WTC11 (cell line): ENCODE results near the gene AMTN. TPM values are rescaled to one million over a fixed set of nuclear protein-coding genes. Genes with fewer than 3 reads are reported as not detected.

Experiments
- ATAC-seq: fragments of 200-7000 bp; cut with Tn5 transposase; 2 replicates; pipeline ENCODE4 v1.10.0; 2021; ENCODE audit warnings: mild to moderate bottlenecking, moderate library complexity
- CTCF ChIA-PET: fragments of 300-600 bp; sonication (Branson Sonifier 250); formaldehyde crosslinking; loops from one replicate; lab custom pipeline; 2021; ENCODE audit warnings: antibody characterized with exemption; lab: Charles Lee
- POLR2A ChIA-PET: fragments of 350-600 bp; sonication (Branson Sonifier 250); formaldehyde crosslinking; loops from one replicate; lab custom pipeline; 2021; ENCODE audit warnings: antibody characterized with exemption; lab: Charles Lee
- DNase-seq: peaks from one replicate; pipeline ENCODE4 v3.0.0; 2021; ENCODE audit warnings: low spot score
- H3K27ac Mint-ChIP-seq: 2 replicates; pipeline ENCODE4 v1.8.0; 2021; ENCODE audit warnings: mixed read lengths
- H3K27me3 Mint-ChIP-seq: 2 replicates; pipeline ENCODE4 v1.8.0; 2021; ENCODE audit warnings: low read depth, mild to moderate bottlenecking, moderate library complexity, mixed read lengths
- H3K36me3 Mint-ChIP-seq: 2 replicates; pipeline ENCODE4 v1.8.0; 2021; ENCODE audit warnings: mixed read lengths
- H3K4me1 Mint-ChIP-seq: 2 replicates; pipeline ENCODE4 v1.8.0; 2022; ENCODE audit warnings: mixed read lengths
- H3K4me3 Mint-ChIP-seq: 2 replicates; pipeline ENCODE4 v1.8.0; 2021; ENCODE audit warnings: mild to moderate bottlenecking, moderate library complexity, mixed read lengths
- H3K9me3 Mint-ChIP-seq: 2 replicates; pipeline ENCODE4 v1.8.0; 2021; ENCODE audit warnings: mixed read lengths
- ELF4 ChIP-seq: sonication (generic); formaldehyde crosslinking; IDR thresholded peaks from 2 replicates; pipeline ENCODE4 v1.8.1; 2022; ENCODE audit warnings: low read depth, mild to moderate bottlenecking, moderate library complexity, missing genetic modification reagents
- ETV6 ChIP-seq: sonication (generic); formaldehyde crosslinking; IDR thresholded peaks from 2 replicates; pipeline ENCODE4 v1.8.1; 2022; ENCODE audit warnings: mild to moderate bottlenecking, missing genetic modification reagents
- FOXJ3 ChIP-seq: sonication (generic); formaldehyde crosslinking; IDR thresholded peaks from 2 replicates; pipeline ENCODE4 v1.9.0; 2021; ENCODE audit warnings: missing genetic modification reagents, mild to moderate bottlenecking, borderline replicate concordance
- IRF2 ChIP-seq: sonication (generic); formaldehyde crosslinking; IDR thresholded peaks from 2 replicates; pipeline ENCODE4 v1.8.0; 2022; ENCODE audit warnings: low read depth, missing genetic modification reagents, borderline replicate concordance
- MLX ChIP-seq: sonication (generic); formaldehyde crosslinking; IDR thresholded peaks from 2 replicates; pipeline ENCODE4 v1.8.1; 2023; ENCODE audit warnings: mild to moderate bottlenecking, missing genetic modification reagents, moderate library complexity
- NFE2L1 ChIP-seq: sonication (generic); formaldehyde crosslinking; IDR thresholded peaks from 2 replicates; pipeline ENCODE4 v1.8.1; 2023; ENCODE audit warnings: missing genetic modification reagents
- NR1H2 ChIP-seq: sonication (generic); formaldehyde crosslinking; IDR thresholded peaks from 2 replicates; pipeline ENCODE4 v1.9.0; 2021; ENCODE audit warnings: mild to moderate bottlenecking, moderate library complexity, missing genetic modification reagents
- NR3C1 ChIP-seq: sonication (generic); formaldehyde crosslinking; conservative IDR thresholded peaks from 2 replicates; pipeline ENCODE4 v1.8.1; 2023; ENCODE audit warnings: low read depth, mild to moderate bottlenecking, missing genetic modification reagents
- RORB ChIP-seq: fragments of 250-450 bp; sonication (Bioruptor Pico); IDR thresholded peaks from 2 replicates; pipeline ENCODE4 v1.9.0; 2021; ENCODE audit warnings: mild to moderate bottlenecking
- SMAD3 ChIP-seq: sonication (generic); formaldehyde crosslinking; IDR thresholded peaks from 2 replicates; pipeline ENCODE4 v1.8.0; 2022; ENCODE audit warnings: missing genetic modification reagents, mild to moderate bottlenecking, borderline replicate concordance
- SMAD4 ChIP-seq: sonication (generic); formaldehyde crosslinking; IDR thresholded peaks from 2 replicates; pipeline ENCODE4 v1.8.0; 2022; ENCODE audit warnings: mild to moderate bottlenecking, missing genetic modification reagents
- SP1 ChIP-seq: sonication (generic); formaldehyde crosslinking; conservative IDR thresholded peaks from 2 replicates; pipeline ENCODE4 v1.8.1; 2022; ENCODE audit warnings: missing genetic modification reagents
- TEAD4 ChIP-seq: sonication (generic); formaldehyde crosslinking; IDR thresholded peaks from 2 replicates; pipeline ENCODE4 v1.8.0; 2022; ENCODE audit warnings: mild to moderate bottlenecking, missing genetic modification reagents
- ZMAT4 ChIP-seq: fragments of 250-450 bp; sonication (Bioruptor Pico); IDR thresholded peaks from 2 replicates; pipeline ENCODE4 v1.9.0; 2021; ENCODE audit warnings: mild to moderate bottlenecking
- ZNF263 ChIP-seq: sonication (generic); formaldehyde crosslinking; IDR thresholded peaks from 2 replicates; pipeline ENCODE4 v1.8.1; 2022; ENCODE audit warnings: low read depth, mild to moderate bottlenecking, moderate library complexity, missing genetic modification reagents
- ZNF423 ChIP-seq: fragments of 250-450 bp; sonication (Bioruptor Pico); IDR thresholded peaks from 2 replicates; pipeline ENCODE4 v2.1.2; 2022; ENCODE audit warnings: mild to moderate bottlenecking, moderate library complexity
- total RNA-seq: library from RNA; stranded (reverse); gene quantifications from 3 replicates; pipeline ENCODE4 v1.2.3, GENCODE V29; 2021
- TF ChIP-seq, protein P1 (sequence below): sonication (generic); formaldehyde crosslinking; IDR thresholded peaks from 2 replicates; pipeline ENCODE4 v1.8.0; 2022; ENCODE audit warnings: mild to moderate bottlenecking, missing genetic modification reagents
- TF ChIP-seq, protein P2 (sequence below): sonication (generic); formaldehyde crosslinking; IDR thresholded peaks from 2 replicates; pipeline ENCODE4 v1.8.1; 2023; ENCODE audit warnings: mild to moderate bottlenecking, missing genetic modification reagents, borderline replicate concordance
- TF ChIP-seq, protein P3 (sequence below): fragments of 250-450 bp; sonication (Bioruptor Pico); IDR thresholded peaks from 2 replicates; pipeline ENCODE4 v2.1.2; 2022; ENCODE audit warnings: mild to moderate bottlenecking, moderate library complexity
- TF ChIP-seq, protein P4 (sequence below): fragments of 250-450 bp; sonication (Bioruptor Pico); IDR thresholded peaks from 2 replicates; pipeline ENCODE4 v1.9.0; 2021; ENCODE audit warnings: mild to moderate bottlenecking, borderline replicate concordance

Gene AMTN
- total RNA-seq, 1 experiment from 2014 or later = not detected

DNA sequence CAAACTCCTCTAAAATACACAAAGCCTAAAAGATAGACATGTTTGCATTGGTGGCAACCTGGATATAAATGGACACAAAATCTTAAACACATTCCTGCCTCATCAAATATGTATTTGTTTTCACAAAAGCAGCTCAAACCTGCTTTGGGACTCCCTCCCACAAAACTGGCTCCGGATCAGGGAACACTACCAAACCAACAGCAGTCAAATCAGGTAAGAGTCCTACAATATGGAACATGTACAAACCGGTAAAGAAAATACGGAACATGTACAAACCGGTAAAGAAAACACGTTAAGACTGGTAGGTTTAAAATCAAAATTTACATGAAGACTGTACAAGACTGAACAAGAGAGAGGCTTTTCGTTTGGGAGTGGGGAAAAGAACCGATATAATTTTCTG lies 4.3 kb downstream of the AMTN start:
- ATAC-seq (no peak), DNase-seq (no peak)
- H3K9me3 Mint-ChIP-seq = no peaks in the 10 kb centered on the region
- CTCF ChIA-PET = no interaction called here
- H3K27me3 Mint-ChIP-seq = no peaks in the 10 kb centered on the region
- no peaks in the 10 kb centered on the region for H3K4me1 Mint-ChIP-seq
- POLR2A ChIA-PET = no interaction called here
- no peaks in the 10 kb centered on the region for H3K36me3 Mint-ChIP-seq
- H3K27ac Mint-ChIP-seq = no peak overlapping the region
- TF ChIP-seq NR1H2 (CRISPR knock-in tag) = no peak
- H3K4me3 Mint-ChIP-seq = no peak overlapping the region

DNA sequence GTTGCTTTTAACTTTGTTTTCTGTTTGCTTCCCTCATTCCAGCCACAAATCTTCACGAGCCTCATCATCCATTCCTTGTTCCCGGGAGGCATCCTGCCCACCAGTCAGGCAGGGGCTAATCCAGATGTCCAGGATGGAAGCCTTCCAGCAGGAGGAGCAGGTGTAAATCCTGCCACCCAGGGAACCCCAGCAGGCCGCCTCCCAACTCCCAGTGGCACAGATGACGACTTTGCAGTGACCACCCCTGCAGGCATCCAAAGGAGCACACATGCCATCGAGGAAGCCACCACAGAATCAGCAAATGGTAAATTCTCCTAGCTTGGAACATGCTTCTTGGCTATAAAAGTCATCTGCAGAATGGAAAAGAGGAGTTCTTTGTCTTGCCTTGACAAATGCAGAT lies 12.6 kb downstream of the AMTN start:
- H3K4me1 Mint-ChIP-seq = no peaks in the 10 kb centered on the region
- TF ChIP-seq ELF4 = no peak
- 0 out of 2 replicates have a peak, but pooled peaks have one; percentile 4 for TF ChIP-seq ZNF423 (CRISPR knock-in tag)
- CTCF ChIA-PET = no interaction called here
- DNase-seq = no peak
- no peaks in the 10 kb centered on the region; the same call in 1 of the 2 replicates for H3K27me3 Mint-ChIP-seq
- POLR2A ChIA-PET = no interaction called here
- no peaks in the 10 kb centered on the region for H3K36me3 Mint-ChIP-seq
- H3K4me3 Mint-ChIP-seq = no peak overlapping the region
- H3K27ac Mint-ChIP-seq = no peak overlapping the region
- no peak for ATAC-seq
- no peaks in the 10 kb centered on the region for H3K9me3 Mint-ChIP-seq

GRCh38 chr4:70531981-70532380 lies 13.6 kb downstream of the AMTN start:
- Mint-ChIP-seq H3K36me3 (no peaks in the 10 kb centered on the region), H3K27ac (no peak overlapping the region), H3K27me3 (no peaks in the 10 kb centered on the region; the same call in 1 of the 2 replicates), H3K4me3 (no peak overlapping the region), H3K4me1 (no peaks in the 10 kb centered on the region), H3K9me3 (no peaks in the 10 kb centered on the region)
- peak; percentile 99 for ATAC-seq
- POLR2A ChIA-PET = no interaction called here
- DNase-seq = no peak
- CTCF ChIA-PET = interaction anchor here (0.6 to 1.1 kb wide), 8 partner anchors 8 to 335 kb away, joined by 3 to 6 read pairs (median 3); no protein-coding TSS in a partner anchor
- TF ChIP-seq, protein P1, sequence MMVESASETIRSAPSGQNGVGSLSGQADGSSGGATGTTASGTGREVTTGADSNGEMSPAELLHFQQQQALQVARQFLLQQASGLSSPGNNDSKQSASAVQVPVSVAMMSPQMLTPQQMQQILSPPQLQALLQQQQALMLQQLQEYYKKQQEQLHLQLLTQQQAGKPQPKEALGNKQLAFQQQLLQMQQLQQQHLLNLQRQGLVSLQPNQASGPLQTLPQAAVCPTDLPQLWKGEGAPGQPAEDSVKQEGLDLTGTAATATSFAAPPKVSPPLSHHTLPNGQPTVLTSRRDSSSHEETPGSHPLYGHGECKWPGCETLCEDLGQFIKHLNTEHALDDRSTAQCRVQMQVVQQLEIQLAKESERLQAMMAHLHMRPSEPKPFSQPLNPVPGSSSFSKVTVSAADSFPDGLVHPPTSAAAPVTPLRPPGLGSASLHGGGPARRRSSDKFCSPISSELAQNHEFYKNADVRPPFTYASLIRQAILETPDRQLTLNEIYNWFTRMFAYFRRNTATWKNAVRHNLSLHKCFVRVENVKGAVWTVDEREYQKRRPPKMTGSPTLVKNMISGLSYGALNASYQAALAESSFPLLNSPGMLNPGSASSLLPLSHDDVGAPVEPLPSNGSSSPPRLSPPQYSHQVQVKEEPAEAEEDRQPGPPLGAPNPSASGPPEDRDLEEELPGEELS (CRISPR knock-in tag) = no peak
- no peak for TF ChIP-seq ZMAT4 (CRISPR knock-in tag)
- no peak for TF ChIP-seq TEAD4 (CRISPR knock-in tag)
- TF ChIP-seq SMAD3 (CRISPR knock-in tag) = no peak
- no peak for TF ChIP-seq IRF2
- TF ChIP-seq, protein P2, sequence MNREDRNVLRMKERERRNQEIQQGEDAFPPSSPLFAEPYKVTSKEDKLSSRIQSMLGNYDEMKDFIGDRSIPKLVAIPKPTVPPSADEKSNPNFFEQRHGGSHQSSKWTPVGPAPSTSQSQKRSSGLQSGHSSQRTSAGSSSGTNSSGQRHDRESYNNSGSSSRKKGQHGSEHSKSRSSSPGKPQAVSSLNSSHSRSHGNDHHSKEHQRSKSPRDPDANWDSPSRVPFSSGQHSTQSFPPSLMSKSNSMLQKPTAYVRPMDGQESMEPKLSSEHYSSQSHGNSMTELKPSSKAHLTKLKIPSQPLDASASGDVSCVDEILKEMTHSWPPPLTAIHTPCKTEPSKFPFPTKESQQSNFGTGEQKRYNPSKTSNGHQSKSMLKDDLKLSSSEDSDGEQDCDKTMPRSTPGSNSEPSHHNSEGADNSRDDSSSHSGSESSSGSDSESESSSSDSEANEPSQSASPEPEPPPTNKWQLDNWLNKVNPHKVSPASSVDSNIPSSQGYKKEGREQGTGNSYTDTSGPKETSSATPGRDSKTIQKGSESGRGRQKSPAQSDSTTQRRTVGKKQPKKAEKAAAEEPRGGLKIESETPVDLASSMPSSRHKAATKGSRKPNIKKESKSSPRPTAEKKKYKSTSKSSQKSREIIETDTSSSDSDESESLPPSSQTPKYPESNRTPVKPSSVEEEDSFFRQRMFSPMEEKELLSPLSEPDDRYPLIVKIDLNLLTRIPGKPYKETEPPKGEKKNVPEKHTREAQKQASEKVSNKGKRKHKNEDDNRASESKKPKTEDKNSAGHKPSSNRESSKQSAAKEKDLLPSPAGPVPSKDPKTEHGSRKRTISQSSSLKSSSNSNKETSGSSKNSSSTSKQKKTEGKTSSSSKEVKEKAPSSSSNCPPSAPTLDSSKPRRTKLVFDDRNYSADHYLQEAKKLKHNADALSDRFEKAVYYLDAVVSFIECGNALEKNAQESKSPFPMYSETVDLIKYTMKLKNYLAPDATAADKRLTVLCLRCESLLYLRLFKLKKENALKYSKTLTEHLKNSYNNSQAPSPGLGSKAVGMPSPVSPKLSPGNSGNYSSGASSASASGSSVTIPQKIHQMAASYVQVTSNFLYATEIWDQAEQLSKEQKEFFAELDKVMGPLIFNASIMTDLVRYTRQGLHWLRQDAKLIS (CRISPR knock-in tag) = no peak
- no peak for TF ChIP-seq MLX (CRISPR knock-in tag)
- TF ChIP-seq, protein P3, sequence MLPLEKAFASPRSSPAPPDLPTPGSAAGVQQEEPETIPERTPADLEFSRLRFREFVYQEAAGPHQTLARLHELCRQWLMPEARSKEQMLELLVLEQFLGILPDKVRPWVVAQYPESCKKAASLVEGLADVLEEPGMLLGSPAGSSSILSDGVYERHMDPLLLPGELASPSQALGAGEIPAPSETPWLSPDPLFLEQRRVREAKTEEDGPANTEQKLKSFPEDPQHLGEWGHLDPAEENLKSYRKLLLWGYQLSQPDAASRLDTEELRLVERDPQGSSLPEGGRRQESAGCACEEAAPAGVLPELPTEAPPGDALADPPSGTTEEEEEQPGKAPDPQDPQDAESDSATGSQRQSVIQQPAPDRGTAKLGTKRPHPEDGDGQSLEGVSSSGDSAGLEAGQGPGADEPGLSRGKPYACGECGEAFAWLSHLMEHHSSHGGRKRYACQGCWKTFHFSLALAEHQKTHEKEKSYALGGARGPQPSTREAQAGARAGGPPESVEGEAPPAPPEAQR (CRISPR knock-in tag) = no peak
- TF ChIP-seq SP1 (CRISPR knock-in tag) = no peak
- no peak for TF ChIP-seq NFE2L1 (CRISPR knock-in tag)
- TF ChIP-seq RORB (CRISPR knock-in tag) = no peak
- TF ChIP-seq, protein P4, sequence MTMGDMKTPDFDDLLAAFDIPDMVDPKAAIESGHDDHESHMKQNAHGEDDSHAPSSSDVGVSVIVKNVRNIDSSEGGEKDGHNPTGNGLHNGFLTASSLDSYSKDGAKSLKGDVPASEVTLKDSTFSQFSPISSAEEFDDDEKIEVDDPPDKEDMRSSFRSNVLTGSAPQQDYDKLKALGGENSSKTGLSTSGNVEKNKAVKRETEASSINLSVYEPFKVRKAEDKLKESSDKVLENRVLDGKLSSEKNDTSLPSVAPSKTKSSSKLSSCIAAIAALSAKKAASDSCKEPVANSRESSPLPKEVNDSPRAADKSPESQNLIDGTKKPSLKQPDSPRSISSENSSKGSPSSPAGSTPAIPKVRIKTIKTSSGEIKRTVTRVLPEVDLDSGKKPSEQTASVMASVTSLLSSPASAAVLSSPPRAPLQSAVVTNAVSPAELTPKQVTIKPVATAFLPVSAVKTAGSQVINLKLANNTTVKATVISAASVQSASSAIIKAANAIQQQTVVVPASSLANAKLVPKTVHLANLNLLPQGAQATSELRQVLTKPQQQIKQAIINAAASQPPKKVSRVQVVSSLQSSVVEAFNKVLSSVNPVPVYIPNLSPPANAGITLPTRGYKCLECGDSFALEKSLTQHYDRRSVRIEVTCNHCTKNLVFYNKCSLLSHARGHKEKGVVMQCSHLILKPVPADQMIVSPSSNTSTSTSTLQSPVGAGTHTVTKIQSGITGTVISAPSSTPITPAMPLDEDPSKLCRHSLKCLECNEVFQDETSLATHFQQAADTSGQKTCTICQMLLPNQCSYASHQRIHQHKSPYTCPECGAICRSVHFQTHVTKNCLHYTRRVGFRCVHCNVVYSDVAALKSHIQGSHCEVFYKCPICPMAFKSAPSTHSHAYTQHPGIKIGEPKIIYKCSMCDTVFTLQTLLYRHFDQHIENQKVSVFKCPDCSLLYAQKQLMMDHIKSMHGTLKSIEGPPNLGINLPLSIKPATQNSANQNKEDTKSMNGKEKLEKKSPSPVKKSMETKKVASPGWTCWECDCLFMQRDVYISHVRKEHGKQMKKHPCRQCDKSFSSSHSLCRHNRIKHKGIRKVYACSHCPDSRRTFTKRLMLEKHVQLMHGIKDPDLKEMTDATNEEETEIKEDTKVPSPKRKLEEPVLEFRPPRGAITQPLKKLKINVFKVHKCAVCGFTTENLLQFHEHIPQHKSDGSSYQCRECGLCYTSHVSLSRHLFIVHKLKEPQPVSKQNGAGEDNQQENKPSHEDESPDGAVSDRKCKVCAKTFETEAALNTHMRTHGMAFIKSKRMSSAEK = no peak
- no peak for TF ChIP-seq ETV6 (CRISPR knock-in tag)
- TF ChIP-seq SMAD4 (CRISPR knock-in tag) = no peak
- TF ChIP-seq NR3C1 (CRISPR knock-in tag) = no peak
- TF ChIP-seq FOXJ3 (CRISPR knock-in tag) = no peak
- no peak for TF ChIP-seq ZNF263 (CRISPR knock-in tag)
